COLO668 (cell line): ENCODE measurements around the gene LRRC46.

Experiments used
- DNase-seq: peaks from one replicate; lab custom pipeline; 2025; ENCODE audit not compliant: unreplicated experiment; lab: John Stamatoyannopoulos, UW

Gene LRRC46

GRCh38 chr17:47850692-47851573 lies 19.5 kb downstream of the LRRC46 start, which contains the start of gene SP6:
TSS of gene SP6 (minus strand) at chr17:47851163. CDS start at chr17:47848429, 2,734 bp downstream.
- DNase-seq = peak; percentile 84

- DNase-seq = no peak
Observed at GRCh38 chr17:47851764-47852112, 20.3 kb downstream of the LRRC46 start.

- no peak for DNase-seq
Observed at GRCh38 chr17:47852113-47852949, 20.9 kb downstream of the LRRC46 start.

- no peak for DNase-seq
Observed at GRCh38 chr17:47853616-47854015, 22.1 kb downstream of the LRRC46 start.

- DNase-seq = no peak
Observed at GRCh38 chr17:47855737-47856136, 24.3 kb downstream of the LRRC46 start.

GRCh38 chr17:47856830-47857229 lies 25.4 kb downstream of the LRRC46 start:
- no peak for DNase-seq

GRCh38 chr17:47857551-47858455 lies 26.3 kb downstream of the LRRC46 start:
- no peak for DNase-seq

- no peak for DNase-seq
Observed at GRCh38 chr17:47860386-47860785, 28.9 kb downstream of the LRRC46 start.

- DNase-seq = no peak
Observed at GRCh38 chr17:47862621-47863440, 31.4 kb downstream of the LRRC46 start.

- DNase-seq = no peak
Observed at GRCh38 chr17:47864791-47865216, 33.3 kb downstream of the LRRC46 start.

GRCh38 chr17:47866941-47867340 lies 35.5 kb downstream of the LRRC46 start:
- DNase-seq = no peak

GRCh38 chr17:47867813-47868533 lies 36.5 kb downstream of the LRRC46 start:
- no peak for DNase-seq

GRCh38 chr17:47869114-47869513 lies 37.6 kb downstream of the LRRC46 start:
- no peak for DNase-seq

GRCh38 chr17:47870056-47870455 lies 38.6 kb downstream of the LRRC46 start:
- no peak for DNase-seq

- DNase-seq = no peak
Observed at GRCh38 chr17:47871048-47871447, 39.6 kb downstream of the LRRC46 start.

GRCh38 chr17:47872019-47872650 lies 40.7 kb downstream of the LRRC46 start:
- no peak for DNase-seq

- DNase-seq = no peak
Observed at GRCh38 chr17:47872651-47873161, 41.2 kb downstream of the LRRC46 start.

GRCh38 chr17:47873200-47874090 lies 42.0 kb downstream of the LRRC46 start:
- DNase-seq = no peak
